Lower lobe of right lung (tissue), 2 donors: ENCODE results near the gene KIAA1217. TPM values are rescaled to one million over a fixed set of nuclear protein-coding genes. Genes with fewer than 3 reads are reported as not detected.
"Not testable (repeated sequence)": the region's sequence is repeated elsewhere in the genome, so short reads cannot be mapped to it uniquely, and the experiment has no call there.

Experiments
- ATAC-seq, 2 donors: fragments of 200-7000 bp; cut with Tn5 transposase; one replicate each; pipeline ENCODE4 v1.9.1; 2020 to 2022; ENCODE audit warnings: mild to moderate bottlenecking in 2 of 2, moderate library complexity in 2 of 2
- DNase-seq: peaks from one replicate; pipeline ENCODE4 v3.0.0-alpha.2; 2020
- H3K27ac ChIP-seq: fragments of 200-600 bp; one replicate; pipeline ENCODE4 v1.8.0; 2022
- H3K27me3 ChIP-seq: fragments of 200-600 bp; one replicate; pipeline ENCODE4 v1.8.0; 2022; ENCODE audit warnings: low read depth
- H3K36me3 ChIP-seq: fragments of 200-600 bp; one replicate; pipeline ENCODE4 v1.8.0; 2022; ENCODE audit warnings: mild to moderate bottlenecking
- H3K4me1 ChIP-seq: fragments of 200-600 bp; one replicate; pipeline ENCODE4 v1.8.0; 2022
- H3K4me3 ChIP-seq: fragments of 200-600 bp; one replicate; pipeline ENCODE4 v1.8.0; 2022; ENCODE audit warnings: mild to moderate bottlenecking
- H3K9me3 ChIP-seq: fragments of 200-600 bp; one replicate; pipeline ENCODE4 v1.8.0; 2022
- intact Hi-C: fragments of 100-400 bp; cut with DNase I; formaldehyde crosslinking; loops from one replicate; pipeline ENCODE4 v1.11.0; 2022
- total RNA-seq: library from RNA; stranded (reverse); fragmentation: NEBNext Ultra II Directional; extraction: Animal tissue kit (Norgen Biotek cat#: 25700); gene quantifications from one replicate; pipeline ENCODE4 v1.2.1, GENCODE V29; 2021
- TF ChIP-seq, protein P1 (sequence below): fragments of 200-600 bp; IDR thresholded peaks from one replicate; pipeline ENCODE4 v1.8.0; 2022; ENCODE audit warnings: antibody characterized with exemption, mild to moderate bottlenecking
- donor health status: DM: no; HTN: yes; CAD: no; lungs with severe emphysema.

Gene KIAA1217
- total RNA-seq, 1 donor from 2014 or later: 37.2 TPM

- peak; percentile 51 for DNase-seq
These were observed 122.5 kb downstream of the KIAA1217 start for GRCh38 chr10:24331457-24331856.

GRCh38 chr10:24333736-24334135 lies 124.8 kb downstream of the KIAA1217 start:
- intact Hi-C loops: no loop called here
- H3K27me3 ChIP-seq: no peaks in the 10 kb centered on the region
- H3K4me1 ChIP-seq: peaks cover 11% of the 10 kb centered on the region
- H3K27ac ChIP-seq: no peak overlapping the region
- no peaks in the 10 kb centered on the region for H3K9me3 ChIP-seq
- no peak overlapping the region for H3K4me3 ChIP-seq
- ATAC-seq (no peak), DNase-seq (no peak)
- TF ChIP-seq, protein P1, sequence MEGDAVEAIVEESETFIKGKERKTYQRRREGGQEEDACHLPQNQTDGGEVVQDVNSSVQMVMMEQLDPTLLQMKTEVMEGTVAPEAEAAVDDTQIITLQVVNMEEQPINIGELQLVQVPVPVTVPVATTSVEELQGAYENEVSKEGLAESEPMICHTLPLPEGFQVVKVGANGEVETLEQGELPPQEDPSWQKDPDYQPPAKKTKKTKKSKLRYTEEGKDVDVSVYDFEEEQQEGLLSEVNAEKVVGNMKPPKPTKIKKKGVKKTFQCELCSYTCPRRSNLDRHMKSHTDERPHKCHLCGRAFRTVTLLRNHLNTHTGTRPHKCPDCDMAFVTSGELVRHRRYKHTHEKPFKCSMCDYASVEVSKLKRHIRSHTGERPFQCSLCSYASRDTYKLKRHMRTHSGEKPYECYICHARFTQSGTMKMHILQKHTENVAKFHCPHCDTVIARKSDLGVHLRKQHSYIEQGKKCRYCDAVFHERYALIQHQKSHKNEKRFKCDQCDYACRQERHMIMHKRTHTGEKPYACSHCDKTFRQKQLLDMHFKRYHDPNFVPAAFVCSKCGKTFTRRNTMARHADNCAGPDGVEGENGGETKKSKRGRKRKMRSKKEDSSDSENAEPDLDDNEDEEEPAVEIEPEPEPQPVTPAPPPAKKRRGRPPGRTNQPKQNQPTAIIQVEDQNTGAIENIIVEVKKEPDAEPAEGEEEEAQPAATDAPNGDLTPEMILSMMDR: no peak
- H3K36me3 ChIP-seq: no peaks in the 10 kb centered on the region

More at GRCh38 chr10:24331457-24331856, 122.5 kb downstream of the KIAA1217 start:
- peak; percentile 46 to 50 for ATAC-seq
- peak overlapping the region; percentile 51 for H3K27ac ChIP-seq
- intact Hi-C loops: no loop called here
- peaks cover 17% of the 10 kb centered on the region for H3K9me3 ChIP-seq
- TF ChIP-seq, protein P1: no peak
- no peaks in the 10 kb centered on the region for H3K27me3 ChIP-seq
- peaks cover 11% of the 10 kb centered on the region for H3K4me1 ChIP-seq
- H3K4me3 ChIP-seq: no peak overlapping the region
- H3K36me3 ChIP-seq: no peaks in the 10 kb centered on the region

- no peaks in the 10 kb centered on the region for H3K27me3 ChIP-seq
- ATAC-seq: no peak
- TF ChIP-seq, protein P1: no peak
- H3K27ac ChIP-seq: no peak overlapping the region
- H3K9me3 ChIP-seq: no peaks in the 10 kb centered on the region
- intact Hi-C loops: no loop called here
- no peak for DNase-seq
- H3K4me3 ChIP-seq: no peak overlapping the region
- H3K4me1 ChIP-seq: peaks cover 11% of the 10 kb centered on the region
- no peaks in the 10 kb centered on the region for H3K36me3 ChIP-seq
These were observed 125.5 kb downstream of the KIAA1217 start for GRCh38 chr10:24334279-24334939.

DNA sequence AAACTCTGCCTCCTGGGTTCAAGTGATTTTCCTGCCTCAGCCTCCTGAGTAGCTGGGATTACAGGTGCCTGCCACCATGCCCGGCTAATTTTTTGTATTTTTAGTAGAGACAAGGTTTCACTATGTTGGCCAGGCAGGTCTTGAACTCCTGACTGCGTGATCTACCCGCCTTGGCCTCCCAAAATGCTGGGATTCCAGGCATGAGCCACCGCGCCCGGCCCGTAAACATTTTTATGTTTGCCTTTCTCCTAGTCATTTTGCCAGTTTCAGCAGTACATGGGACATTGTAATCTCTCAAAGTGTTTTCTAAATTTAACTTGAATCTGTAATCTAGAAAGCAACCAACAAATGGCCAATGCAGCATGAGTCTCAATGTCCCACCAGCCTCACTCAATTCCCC lies 128.8 kb downstream of the KIAA1217 start:
- H3K27me3 ChIP-seq, H3K4me3 ChIP-seq, H3K27ac ChIP-seq, H3K36me3 ChIP-seq, ATAC-seq, H3K4me1 ChIP-seq, DNase-seq, intact Hi-C loops, H3K9me3 ChIP-seq: not testable (repeated sequence)

DNA sequence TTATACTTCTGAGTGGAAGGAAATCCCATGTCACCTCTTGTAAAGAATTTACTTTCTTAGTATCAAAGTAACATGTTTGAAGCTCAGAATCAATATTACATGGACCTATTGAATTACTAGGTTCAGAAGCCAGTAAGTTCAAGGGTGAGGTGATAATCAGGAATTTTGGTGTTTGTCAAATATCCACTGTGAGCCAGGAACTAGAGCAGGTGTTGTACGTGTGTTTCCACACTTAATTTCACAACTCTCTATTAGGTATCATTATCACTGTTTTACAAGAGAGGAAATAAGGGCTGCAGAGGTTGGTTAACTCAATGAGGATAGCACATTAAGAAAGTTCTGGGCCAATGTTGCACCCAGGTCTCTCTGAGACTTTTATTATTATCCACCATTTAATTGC lies 130.4 kb downstream of the KIAA1217 start:
- Histone ChIP-seq H3K36me3 (no peaks in the 10 kb centered on the region), H3K9me3 (no peaks in the 10 kb centered on the region), H3K27ac (no peak overlapping the region), H3K4me3 (no peak overlapping the region), H3K27me3 (no peaks in the 10 kb centered on the region), H3K4me1 (peaks cover 13% of the 10 kb centered on the region)
- TF ChIP-seq, protein P1: no peak
- DNase-seq (no peak), ATAC-seq (no peak)
- intact Hi-C loops: no loop called here

DNA sequence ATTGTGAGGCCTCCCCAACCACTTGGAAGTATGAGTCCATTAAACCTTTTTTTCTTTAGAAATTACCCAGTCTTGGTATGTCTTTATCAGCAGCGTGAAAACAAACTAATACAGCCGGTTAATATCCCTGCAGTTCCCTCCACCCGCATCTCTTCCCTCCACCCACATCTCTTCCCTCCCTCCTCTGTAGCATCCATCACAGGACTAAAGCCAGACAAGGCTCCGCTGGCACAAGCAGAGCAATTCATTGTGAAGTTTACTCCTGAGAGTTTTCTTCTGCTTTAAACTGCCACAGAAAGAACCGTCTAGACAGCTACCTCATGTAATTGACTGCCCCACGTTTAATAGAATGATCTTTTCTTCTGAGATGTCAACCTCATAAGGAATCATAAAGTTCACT lies 131.5 kb downstream of the KIAA1217 start:
- intact Hi-C loops: no loop called here
- Histone ChIP-seq H3K4me3 (no peak overlapping the region), H3K4me1 (peaks cover 18% of the 10 kb centered on the region), H3K27me3 (no peaks in the 10 kb centered on the region), H3K9me3 (no peaks in the 10 kb centered on the region), H3K27ac (no peak overlapping the region), H3K36me3 (no peaks in the 10 kb centered on the region)
- DNase-seq (no peak), ATAC-seq (no peak)
- TF ChIP-seq, protein P1: no peak
